IMR-90 (cell line): ENCODE results near the gene GALNT12. TPM values are rescaled to one million over a fixed set of nuclear protein-coding genes. Genes with fewer than 3 reads are reported as not detected.
A peak's percentile ranks its signal among the peaks of the same experiment; 100 is the strongest.

Source experiments
- ATAC-seq: fragments of 200-7000 bp; cut with Tn5 transposase; 2 replicates; pipeline ENCODE4 v1.9.1; 2020; ENCODE audit warnings: low read depth, mild to moderate bottlenecking, moderate library complexity
- BruUV-seq: library from RNA; stranded (reverse); fragments of 400-500 nt; replicated peaks from 2 replicates; lab custom pipeline; 2021; lab: Mats Ljungman, UMichigan
- CTCF ChIA-PET: fragments of 300-600 bp; formaldehyde crosslinking; extraction: SDS; loops from one replicate; lab custom pipeline; 2021; ENCODE audit warnings: antibody characterized with exemption; lab: Yijun Ruan, JAX
- POLR2A ChIA-PET: fragments of 300-600 bp; sonication (Branson Sonifier 250); formaldehyde crosslinking; loops from one replicate; lab custom pipeline; 2022; ENCODE audit warnings: antibody characterized with exemption; ENCODE audit not compliant: unreplicated experiment; lab: Charles Lee
- DNase-seq: peaks from one replicate; pipeline ENCODE4 v3.0.0; 2013
- H2AFZ ChIP-seq: replicated peaks from 2 replicates; pipeline ENCODE3; 2013; ENCODE audit warnings: low read length, mild to moderate bottlenecking; ENCODE audit not compliant: poor library complexity
- H2AK5ac ChIP-seq: 2 replicates; pipeline ENCODE4 v1.6.1; 2013; ENCODE audit warnings: low read depth, low read length, inconsistent platforms
- H2AK9ac ChIP-seq: replicated peaks from 2 replicates; pipeline ENCODE3; 2013; ENCODE audit warnings: mild to moderate bottlenecking, low read depth, low read length, moderate library complexity; ENCODE audit not compliant: poor library complexity
- H2BK120ac ChIP-seq: 2 replicates; pipeline ENCODE4 v1.6.1; 2013; ENCODE audit warnings: low read depth, low read length, inconsistent platforms
- H2BK15ac ChIP-seq: 3 replicates; pipeline ENCODE4 v1.6.1; 2013; ENCODE audit warnings: low read depth, low read length, inconsistent platforms
- H2BK20ac ChIP-seq: 2 replicates; pipeline ENCODE4 v1.6.1; 2013; ENCODE audit warnings: low read depth, mild to moderate bottlenecking, inconsistent platforms, low read length, moderate library complexity
- H2BK5ac ChIP-seq: 2 replicates; pipeline ENCODE4 v1.6.1; 2013; ENCODE audit warnings: mild to moderate bottlenecking, low read depth, low read length, inconsistent platforms; ENCODE audit not compliant: poor library complexity, severe bottlenecking
- H3K14ac ChIP-seq: replicated peaks from 2 replicates; pipeline ENCODE4 v1.6.1; 2013; ENCODE audit warnings: low read depth, low read length, inconsistent platforms
- H3K18ac ChIP-seq: 2 replicates; pipeline ENCODE4 v1.6.1; 2013; ENCODE audit warnings: low read depth, low read length, control low read depth
- H3K23ac ChIP-seq: 2 replicates; pipeline ENCODE4 v1.6.1; 2013; ENCODE audit warnings: low read depth, low read length, inconsistent platforms
- H3K27ac ChIP-seq: 2 replicates; pipeline ENCODE4 v1.5.1; 2013; ENCODE audit warnings: mild to moderate bottlenecking, control low read depth, low read length; ENCODE audit not compliant: insufficient read depth
- H3K27me3 ChIP-seq: 2 replicates; pipeline ENCODE4 v1.6.1; 2013; ENCODE audit warnings: low read length; ENCODE audit not compliant: control insufficient read depth, insufficient read depth
- H3K36me3 ChIP-seq: 2 replicates; pipeline ENCODE4 v1.6.1; 2013; ENCODE audit warnings: low read length, mixed read lengths; ENCODE audit not compliant: control insufficient read depth, insufficient read depth
- H3K4ac ChIP-seq: 2 replicates; pipeline ENCODE4 v1.6.1; 2013; ENCODE audit warnings: low read depth, low read length, inconsistent platforms
- H3K4me1 ChIP-seq: 2 replicates; pipeline ENCODE4 v1.6.1; 2013; ENCODE audit warnings: low read length, mixed read lengths; ENCODE audit not compliant: control insufficient read depth, insufficient read depth
- H3K4me2 ChIP-seq: 2 replicates; pipeline ENCODE4 v1.6.1; 2013; ENCODE audit warnings: low read depth, mild to moderate bottlenecking, control low read depth, low read length, moderate library complexity
- H3K4me3 ChIP-seq: 2 replicates; pipeline ENCODE4 v1.5.1; 2013; ENCODE audit warnings: low read depth, mild to moderate bottlenecking, control low read depth, low read length, moderate library complexity; ENCODE audit not compliant: insufficient read depth
- H3K56ac ChIP-seq: 2 replicates; pipeline ENCODE4 v1.6.1; 2013; ENCODE audit warnings: low read length, inconsistent platforms; ENCODE audit not compliant: insufficient read depth; ENCODE audit errors: extremely low read depth
- H3K79me1 ChIP-seq, 2 experiments: 2 replicates each; pipeline ENCODE4 v1.6.1; 2013; ENCODE audit warnings: low read length in 2 of 2, inconsistent platforms in 1 of 2, low read depth in 1 of 2
- H3K9ac ChIP-seq: 2 replicates; pipeline ENCODE4 v1.6.1; 2013; ENCODE audit warnings: low read depth, low read length, control low read depth
- H3K9me1 ChIP-seq: 2 replicates; pipeline ENCODE4 v1.6.1; 2013; ENCODE audit warnings: low read length, inconsistent platforms; ENCODE audit not compliant: insufficient read depth
- H3K9me3 ChIP-seq: 2 replicates; pipeline ENCODE4 v1.6.1; 2013; ENCODE audit warnings: low read length; ENCODE audit not compliant: control insufficient read depth, insufficient read depth
- H4K20me1 ChIP-seq: 2 replicates; pipeline ENCODE4 v1.6.1; 2013; ENCODE audit warnings: low read length, inconsistent platforms; ENCODE audit not compliant: insufficient read depth
- H4K5ac ChIP-seq: 2 replicates; pipeline ENCODE4 v1.6.1; 2013; ENCODE audit warnings: mild to moderate bottlenecking, low read depth, low read length, control low read depth
- H4K8ac ChIP-seq, 2 experiments: 2 replicates each; pipeline ENCODE4 v1.6.1; 2013; ENCODE audit warnings: low read depth in 2 of 2, low read length in 2 of 2, control low read depth in 1 of 2, inconsistent platforms in 1 of 2
- H4K91ac ChIP-seq: 2 replicates; pipeline ENCODE4 v1.6.1; 2013; ENCODE audit warnings: low read depth, low read length, inconsistent platforms; ENCODE audit not compliant: insufficient read depth
- BHLHE40 ChIP-seq: fragments of 150-350 bp; IDR thresholded peaks from 2 replicates; pipeline ENCODE4 v1.6.1; 2016; ENCODE audit warnings: mild to moderate bottlenecking, low read depth, low read length
- CEBPB ChIP-seq: IDR thresholded peaks from 2 replicates; pipeline ENCODE4 v1.6.1; 2012; ENCODE audit warnings: low read depth, low read length, improper control_type of control experiment
- CTCF ChIP-seq: conservative IDR thresholded peaks from 2 replicates; pipeline ENCODE4 v1.5.1; 2012; ENCODE audit warnings: mild to moderate bottlenecking, low read depth, low read length, improper control_type of control experiment
- FOS ChIP-seq: fragments of 150-350 bp; IDR thresholded peaks from 2 replicates; pipeline ENCODE4 v1.6.1; 2016; ENCODE audit warnings: low read depth, low read length
- MAFK ChIP-seq: IDR thresholded peaks from 2 replicates; pipeline ENCODE4 v1.6.1; 2012; ENCODE audit warnings: low read depth, low read length, improper control_type of control experiment
- MAZ ChIP-seq: IDR thresholded peaks from 2 replicates; pipeline ENCODE4 v1.6.1; 2012; ENCODE audit warnings: low read depth, mild to moderate bottlenecking, low read length, improper control_type of control experiment, moderate library complexity, borderline replicate concordance
- MXI1 ChIP-seq: IDR thresholded peaks from 2 replicates; pipeline ENCODE4 v1.6.1; 2012; ENCODE audit warnings: low read depth, mild to moderate bottlenecking, low read length, moderate library complexity, borderline replicate concordance
- NFE2L2 ChIP-seq: fragments of 150-350 bp; IDR thresholded peaks from 2 replicates; pipeline ENCODE4 v1.6.1; 2016; ENCODE audit warnings: low read depth, mild to moderate bottlenecking, low read length
- POLR2A ChIP-seq: IDR thresholded peaks from 2 replicates; pipeline ENCODE4 v1.6.1; 2012; ENCODE audit warnings: mild to moderate bottlenecking, low read depth, low read length
- RAD21 ChIP-seq: IDR thresholded peaks from 2 replicates; pipeline ENCODE4 v1.6.1; 2012; ENCODE audit warnings: low read length, improper control_type of control experiment
- RFX5 ChIP-seq: IDR thresholded peaks from 2 replicates; pipeline ENCODE4 v1.8.0; 2012; ENCODE audit warnings: low read depth, mild to moderate bottlenecking, low read length, moderate library complexity
- SMC3 ChIP-seq: fragments of 150-350 bp; IDR thresholded peaks from 2 replicates; pipeline ENCODE4 v1.6.1; 2016; ENCODE audit warnings: low read depth, mild to moderate bottlenecking, antibody characterized with exemption, low read length, moderate library complexity
- WGBS, 2 experiments: methylation state at CpG; one replicate each; pipeline versions ENCODE4 v1.1.5 to v1.1.7; 2013; ENCODE audit warnings: missing lambda C conversion rate in 2 of 2; ENCODE audit not compliant: insufficient read length in 1 of 2; ENCODE audit errors: extremely low coverage in 2 of 2; 5-methylcytosine and 5-hydroxymethylcytosine counted together
- dilution Hi-C: fragments of 300-500 bp; cut with HindIII; formaldehyde crosslinking; loops from one replicate; pipeline ENCODE4 v1.14.3; 2018; ENCODE audit warnings: low sequenced_read_pairs; ENCODE audit not compliant: unreplicated experiment
- in situ Hi-C: fragments of 300-500 bp; cut with MboI; formaldehyde crosslinking; loops from 3 replicates; pipeline ENCODE4 v1.14.3; 2019; ENCODE audit warnings: low sequenced_read_pairs, inconsistent platforms, mixed read lengths
- intact Hi-C: fragments of 100-400 bp; cut with micrococcal nuclease; formaldehyde crosslinking; loops from 2 replicates; pipeline ENCODE4 v1.10.0; 2022
- polyA plus RNA-seq, 3 experiments: library from polyadenylated mRNA; depleted of rRNA; stranded (reverse); fragments of >200 nt; gene quantifications; 2 replicates each; pipeline ENCODE4 v1.2.3, GENCODE V29; 2012; ENCODE audit warnings: low replicate concordance in 1 of 3
- total RNA-seq: library from RNA; depleted of rRNA; stranded (reverse); fragments of >200 nt; gene quantifications from 2 replicates; pipeline ENCODE4 v1.2.3, GENCODE V29; 2012
- TF ChIP-seq, protein P1 (sequence below): fragments of 150-350 bp; IDR thresholded peaks from 2 replicates; pipeline ENCODE4 v1.6.1; 2017; ENCODE audit warnings: mild to moderate bottlenecking, antibody characterized with exemption, low read length, low read depth

The GALNT12 gene
- total and polyA plus RNA-seq, 2 of the 4 experiments (the other 2 are of a cell fraction), result 2.3 to 2.5 TPM

- no peak overlapping the region for H3K9ac ChIP-seq
- BruUV-seq, result no TSS peak
- intact Hi-C loops, result no loop called here
Measured at GRCh38 chr9:98854266-98854665, 46.8 kb downstream of the GALNT12 start.

More at GRCh38 chr9:98854266-98854665, 46.8 kb downstream of the GALNT12 start:
- H2AK9ac ChIP-seq, result no peak overlapping the region
- no peaks in the 10 kb centered on the region for H3K27me3 ChIP-seq
- CTCF ChIA-PET, result interaction anchor here (0.5 to 0.7 kb wide), 3 partner anchors 118 to 283 kb away, joined by 3 to 4 read pairs (median 3); no protein-coding TSS in a partner anchor
- H2AK5ac ChIP-seq, result peak overlapping the region; percentile 66
- POLR2A ChIA-PET, result no interaction called here
- H2AFZ ChIP-seq, result no peak overlapping the region
- no peak overlapping the region for H3K27ac ChIP-seq
- WGBS, 2 experiments, result no CpG with 5 or more reads among the region's 2 CpGs
- H3K56ac ChIP-seq, result no peak overlapping the region
- peak overlapping the region; percentile 80; the same call in 1 of the 2 replicates for H2BK20ac ChIP-seq
- DNase-seq, result peak; percentile 75
- H3K14ac ChIP-seq, result peak overlapping the region; percentile 37; the same call in 1 of the 2 replicates
- H4K5ac ChIP-seq, result no peak overlapping the region
- H3K4ac ChIP-seq, result peak overlapping the region; percentile 20; the same call in 1 of the 2 replicates
- no peaks in the 10 kb centered on the region for H3K36me3 ChIP-seq
- no peak overlapping the region for H3K4me3 ChIP-seq
- no peak overlapping the region for H2BK120ac ChIP-seq
- H3K9me3 ChIP-seq, result no peaks in the 10 kb centered on the region
- TF ChIP-seq CEBPB, result no peak
- TF ChIP-seq MAZ, result no peak
- no peak for TF ChIP-seq NFE2L2
- TF ChIP-seq CTCF, result no peak
- TF ChIP-seq MAFK, result no peak
- TF ChIP-seq, protein P1, sequence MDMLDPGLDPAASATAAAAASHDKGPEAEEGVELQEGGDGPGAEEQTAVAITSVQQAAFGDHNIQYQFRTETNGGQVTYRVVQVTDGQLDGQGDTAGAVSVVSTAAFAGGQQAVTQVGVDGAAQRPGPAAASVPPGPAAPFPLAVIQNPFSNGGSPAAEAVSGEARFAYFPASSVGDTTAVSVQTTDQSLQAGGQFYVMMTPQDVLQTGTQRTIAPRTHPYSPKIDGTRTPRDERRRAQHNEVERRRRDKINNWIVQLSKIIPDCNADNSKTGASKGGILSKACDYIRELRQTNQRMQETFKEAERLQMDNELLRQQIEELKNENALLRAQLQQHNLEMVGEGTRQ, result no peak
- TF ChIP-seq SMC3, result no peak
- TF ChIP-seq RAD21, result no peak
- no peak for TF ChIP-seq BHLHE40
- TF ChIP-seq RFX5, result no peak
- TF ChIP-seq POLR2A, result no peak
- no peak for TF ChIP-seq MXI1
- no peak for TF ChIP-seq FOS
- no peaks in the 10 kb centered on the region for H4K20me1 ChIP-seq
- peak overlapping the region; percentile 60 for H2BK5ac ChIP-seq
- H3K18ac ChIP-seq, result peak overlapping the region; percentile 63; the same call in 1 of the 2 replicates
- no peaks in the 10 kb centered on the region for H3K79me1 ChIP-seq
- ATAC-seq, result peak; percentile 69
- H3K9me1 ChIP-seq, result peaks cover 6% of the 10 kb centered on the region
- dilution Hi-C loops (no loop called here), in situ Hi-C loops (loop anchor here (25.0 kb wide), 1 partner anchor 983 kb away; no protein-coding TSS in a partner anchor)
- H4K8ac ChIP-seq, result no peak overlapping the region
- no peak overlapping the region for H3K23ac ChIP-seq
- peak overlapping the region; percentile 23; the same call in 1 of the 3 replicates for H2BK15ac ChIP-seq
- H4K91ac ChIP-seq, result no peak overlapping the region
- H3K4me1 ChIP-seq, result peaks cover 8% of the 10 kb centered on the region
- H3K4me2 ChIP-seq, result no peak overlapping the region
